HepG2 (cell line): ENCODE results near the gene PPP1R9B. TPM values are rescaled to one million over a fixed set of nuclear protein-coding genes. Genes with fewer than 3 reads are reported as not detected.

Experiments
- ARHGAP35 ChIP-seq: sonication (generic); formaldehyde crosslinking; IDR thresholded peaks from 2 replicates; pipeline ENCODE4 v1.9.0; 2022; ENCODE audit warnings: mild to moderate bottlenecking, inconsistent platforms, moderate library complexity, missing genetic modification reagents, borderline replicate concordance
- CC2D1A ChIP-seq: sonication (generic); formaldehyde crosslinking; IDR thresholded peaks from 2 replicates; pipeline ENCODE4 v1.8.1; 2023; ENCODE audit warnings: mild to moderate bottlenecking, missing genetic modification reagents
- EHMT2 ChIP-seq: fragments of 200-600 bp; sonication (generic); IDR thresholded peaks from 2 replicates; pipeline ENCODE4 v1.7.0; 2017; ENCODE audit warnings: antibody characterized with exemption, low read depth, low read length, borderline replicate concordance
- ETV5 ChIP-seq: IDR thresholded peaks from 2 replicates; pipeline ENCODE4 v1.6.1; 2018; ENCODE audit warnings: missing biosample characterization, missing genetic modification reagents, inconsistent platforms, borderline replicate concordance
- FOXC1 ChIP-seq: sonication (generic); formaldehyde crosslinking; IDR thresholded peaks from 2 replicates; pipeline ENCODE4 v1.8.0; 2022; ENCODE audit warnings: mild to moderate bottlenecking, missing genetic modification reagents, borderline replicate concordance
- FOXK1 ChIP-seq: sonication (generic); formaldehyde crosslinking; IDR thresholded peaks from 2 replicates; pipeline ENCODE4 v1.4.0; 2020; ENCODE audit warnings: low read depth, missing genetic modification reagents, borderline replicate concordance
- GRHL1 ChIP-seq: sonication (generic); formaldehyde crosslinking; conservative IDR thresholded peaks from 2 replicates; pipeline ENCODE4 v1.8.0; 2022; ENCODE audit warnings: missing genetic modification reagents
- GTF3A ChIP-seq: sonication (generic); formaldehyde crosslinking; conservative IDR thresholded peaks from 2 replicates; pipeline ENCODE4 v1.4.0; 2020; ENCODE audit warnings: mild to moderate bottlenecking, missing genetic modification reagents
- HNRNPLL ChIP-seq: fragments of 200-400 bp; formaldehyde crosslinking; IDR thresholded peaks from 2 replicates; pipeline ENCODE4 v1.6.1; 2017; ENCODE audit warnings: mild to moderate bottlenecking, low read depth, low read length; ENCODE audit not compliant: poor library complexity, severe bottlenecking
- KDM4B ChIP-seq: sonication (generic); formaldehyde crosslinking; IDR thresholded peaks from 2 replicates; pipeline ENCODE4 v1.4.0; 2020; ENCODE audit warnings: missing genetic modification reagents
- KDM5B ChIP-seq: sonication (generic); formaldehyde crosslinking; IDR thresholded peaks from 2 replicates; pipeline ENCODE4 v1.4.0; 2020; ENCODE audit warnings: missing genetic modification reagents, mild to moderate bottlenecking, borderline replicate concordance
- MTA1 ChIP-seq: sonication (generic); formaldehyde crosslinking; IDR thresholded peaks from 2 replicates; pipeline ENCODE4 v1.4.0; 2020; ENCODE audit warnings: missing genetic modification reagents, mild to moderate bottlenecking, borderline replicate concordance
- POLR2A ChIP-seq, 2 experiments: IDR thresholded peaks; 2 replicates each; pipeline ENCODE4 v1.6.1; 2011; ENCODE audit warnings: low read depth in 2 of 2, low read length in 2 of 2, mild to moderate bottlenecking in 1 of 2, moderate library complexity in 1 of 2; ENCODE audit not compliant: insufficient read depth in 1 of 2
- PREB ChIP-seq: sonication (generic); formaldehyde crosslinking; IDR thresholded peaks from 2 replicates; pipeline ENCODE4 v1.4.0; 2020; ENCODE audit warnings: missing genetic modification reagents
- RELA ChIP-seq: sonication (generic); formaldehyde crosslinking; IDR thresholded peaks from 2 replicates; pipeline ENCODE4 v1.4.0; 2020; ENCODE audit warnings: missing genetic modification reagents
- SUZ12 ChIP-seq: fragments of 150-350 bp; IDR thresholded peaks from 2 replicates; pipeline ENCODE4 v1.6.1; 2014; ENCODE audit warnings: low read depth, low read length
- TERF1 ChIP-seq: sonication (generic); formaldehyde crosslinking; IDR thresholded peaks from 2 replicates; pipeline ENCODE4 v1.8.0; 2022; ENCODE audit warnings: mild to moderate bottlenecking, missing genetic modification reagents, moderate library complexity
- THRA ChIP-seq: sonication (generic); formaldehyde crosslinking; IDR thresholded peaks from 2 replicates; pipeline ENCODE4 v1.4.0; 2020; ENCODE audit warnings: missing genetic modification reagents, borderline replicate concordance
- ZBTB7B ChIP-seq: sonication (generic); formaldehyde crosslinking; IDR thresholded peaks from 2 replicates; pipeline ENCODE4 v1.4.0; 2020; ENCODE audit warnings: missing genetic modification reagents
- ZNF441 ChIP-seq: sonication (generic); formaldehyde crosslinking; IDR thresholded peaks from 2 replicates; pipeline ENCODE4 v1.7.0; 2021; ENCODE audit warnings: missing genetic modification reagents, borderline replicate concordance
- ZNF576 ChIP-seq: sonication (generic); formaldehyde crosslinking; IDR thresholded peaks from 2 replicates; pipeline ENCODE4 v1.4.0; 2020; ENCODE audit warnings: mild to moderate bottlenecking, missing genetic modification reagents
- ZNF777 ChIP-seq: sonication (generic); formaldehyde crosslinking; IDR thresholded peaks from 2 replicates; pipeline ENCODE4 v1.4.0; 2020; ENCODE audit warnings: missing genetic modification reagents
- ZNF83 ChIP-seq: sonication (generic); formaldehyde crosslinking; IDR thresholded peaks from 2 replicates; pipeline ENCODE4 v1.4.0; 2020; ENCODE audit warnings: missing genetic modification reagents, mild to moderate bottlenecking, borderline replicate concordance
- ZSCAN21 ChIP-seq: sonication (generic); formaldehyde crosslinking; IDR thresholded peaks from 2 replicates; pipeline ENCODE4 v1.8.0; 2022; ENCODE audit warnings: mild to moderate bottlenecking, missing genetic modification reagents, moderate library complexity, borderline replicate concordance
- polyA plus RNA-seq, 8 experiments: library from polyadenylated mRNA; depleted of rRNA in 3 of 8; stranded (reverse) in 7 of 8; unstranded in 1 of 8; fragments of >200 nt; fragmentation: Illumina TruSeq in 4 of 8; extraction: Trizol in 4 of 8; gene quantifications; 2 replicates each; pipeline versions ENCODE4 v1.2.1 to v1.2.3, GENCODE V29; 2011 to 2016; ENCODE audit warnings: low read depth in 4 of 8, missing spikeins in 1 of 8, mixed read lengths in 1 of 8; ENCODE audit not compliant: insufficient read depth in 1 of 8
- total RNA-seq, 5 experiments: library from RNA; depleted of rRNA; stranded (reverse); fragments of >200 nt; fragmentation: Illumina TruSeq; extraction: Trizol; gene quantifications; 2 replicates each; pipeline ENCODE4 v1.2.3, GENCODE V29; 2016; ENCODE audit warnings: low read depth in 1 of 5

Gene PPP1R9B
- total and polyA plus RNA-seq, 2 of the 13 experiments (the other 11 are each of a cell fraction or from before 2014, with no cell fraction given), result 9.4 to 15.8 TPM

- TF ChIP-seq THRA (peak; percentile 59), PREB (CRISPR knock-in tag) (no peak), SUZ12 (no peak), ARHGAP35 (CRISPR knock-in tag) (no peak), ZNF576 (CRISPR knock-in tag) (no peak), FOXC1 (CRISPR knock-in tag) (peak; percentile 73; the same call in 1 of the 2 replicates), ZSCAN21 (peak; percentile 67), KDM4B (CRISPR knock-in tag) (no peak), ZNF777 (CRISPR knock-in tag) (peak; percentile 94), HNRNPLL (peak; percentile 83), ZNF83 (CRISPR knock-in tag) (no peak), ZBTB7B (CRISPR knock-in tag) (peak; percentile 74), KDM5B (peak; percentile 59; the same call in 1 of the 2 replicates), GRHL1 (CRISPR knock-in tag) (no peak), FOXK1 (peak; percentile 96), ETV5 (CRISPR knock-in tag) (no peak; the same call in 1 of the 2 replicates), ZNF441 (CRISPR knock-in tag) (no peak), RELA (CRISPR knock-in tag) (no peak; the same call in 1 of the 2 replicates), TERF1 (CRISPR knock-in tag) (0 out of 2 replicates have a peak, but pooled peaks have one; percentile 60), CC2D1A (CRISPR knock-in tag) (peak; percentile 79; the same call in 1 of the 2 replicates), EHMT2 (no peak), POLR2A (IDR thresholded peaks at IDR 0.05; ENCODE audit: insufficient read depth in 1 of 2, low read depth in 2 of 2, low read length in 2 of 2) (peak; percentile 58 to 65), MTA1 (peak; percentile 86; the same call in 1 of the 2 replicates), GTF3A (CRISPR knock-in tag) (no peak)
Observed at GRCh38 chr17:50094753-50095619, 55.5 kb downstream of the PPP1R9B start, which contains the start of gene PDK2 (continued).
